ENCODE results near the gene OSBPL8.

DNA sequence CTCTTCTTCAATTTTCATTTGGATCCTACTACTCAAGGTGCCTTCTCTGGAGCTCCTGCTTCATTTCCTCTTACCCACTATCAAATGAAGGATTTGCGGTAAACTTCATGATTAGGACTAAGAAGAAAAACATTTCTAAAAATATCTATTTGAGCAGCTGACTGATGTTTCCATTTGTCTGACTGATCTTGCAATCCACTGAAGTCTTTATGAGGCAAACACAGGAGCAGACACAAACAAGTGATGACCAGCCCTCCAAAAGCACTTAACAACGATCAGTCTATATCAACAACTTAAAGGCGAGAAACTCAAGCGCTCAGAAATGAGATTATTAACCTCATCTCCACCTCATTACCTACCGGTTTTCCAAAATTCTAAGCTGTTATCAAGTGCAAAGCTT lies 26.2 kb downstream of the OSBPL8 start:
- TF ChIP-seq, protein P1, sequence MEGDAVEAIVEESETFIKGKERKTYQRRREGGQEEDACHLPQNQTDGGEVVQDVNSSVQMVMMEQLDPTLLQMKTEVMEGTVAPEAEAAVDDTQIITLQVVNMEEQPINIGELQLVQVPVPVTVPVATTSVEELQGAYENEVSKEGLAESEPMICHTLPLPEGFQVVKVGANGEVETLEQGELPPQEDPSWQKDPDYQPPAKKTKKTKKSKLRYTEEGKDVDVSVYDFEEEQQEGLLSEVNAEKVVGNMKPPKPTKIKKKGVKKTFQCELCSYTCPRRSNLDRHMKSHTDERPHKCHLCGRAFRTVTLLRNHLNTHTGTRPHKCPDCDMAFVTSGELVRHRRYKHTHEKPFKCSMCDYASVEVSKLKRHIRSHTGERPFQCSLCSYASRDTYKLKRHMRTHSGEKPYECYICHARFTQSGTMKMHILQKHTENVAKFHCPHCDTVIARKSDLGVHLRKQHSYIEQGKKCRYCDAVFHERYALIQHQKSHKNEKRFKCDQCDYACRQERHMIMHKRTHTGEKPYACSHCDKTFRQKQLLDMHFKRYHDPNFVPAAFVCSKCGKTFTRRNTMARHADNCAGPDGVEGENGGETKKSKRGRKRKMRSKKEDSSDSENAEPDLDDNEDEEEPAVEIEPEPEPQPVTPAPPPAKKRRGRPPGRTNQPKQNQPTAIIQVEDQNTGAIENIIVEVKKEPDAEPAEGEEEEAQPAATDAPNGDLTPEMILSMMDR (IDR thresholded peaks at IDR 0.05): no peak
- no peak for TF ChIP-seq POLR2A (IDR thresholded peaks at IDR 0.05)

Measured in Peyer's patch (tissue), 4 donors.